Stimulated activated CD4-positive, alpha-beta T cell treated with anti-CD3 and anti-CD28 coated beads, Interleukin-4, amount 100 ng/mL, for 24 hours (primary cell): ENCODE measurements around the gene RIMS1.
"Not testable (repeated sequence)": the region's sequence is repeated elsewhere in the genome, so short reads cannot be mapped to it uniquely, and the experiment has no call there.

Experiments
- DNase-seq: peaks from one replicate; pipeline ENCODE4 v3.0.0-alpha.2; 2020

Gene RIMS1

GRCh38 chr6:72246926-72247325, 360.6 kb downstream of the RIMS1 start:
- DNase-seq = no peak

GRCh38 chr6:72248621-72249020, 362.3 kb downstream of the RIMS1 start:
- no peak for DNase-seq

- no peak for DNase-seq
These were observed 364.3 kb downstream of the RIMS1 start for GRCh38 chr6:72250664-72251063.

- no peak for DNase-seq
These were observed 374.1 kb downstream of the RIMS1 start for GRCh38 chr6:72260489-72260888.

- no peak for DNase-seq
These were observed 375.2 kb downstream of the RIMS1 start for GRCh38 chr6:72261554-72261953.

GRCh38 chr6:72262254-72262653, 375.9 kb downstream of the RIMS1 start:
- DNase-seq = no peak

GRCh38 chr6:72267470-72267869, 381.1 kb downstream of the RIMS1 start:
- DNase-seq = no peak

- DNase-seq = no peak
These were observed 385.2 kb downstream of the RIMS1 start for GRCh38 chr6:72271531-72271930.

- DNase-seq = no peak
These were observed 386.6 kb downstream of the RIMS1 start for GRCh38 chr6:72272958-72273357.

GRCh38 chr6:72275888-72276287, 389.5 kb downstream of the RIMS1 start:
- no peak for DNase-seq

- DNase-seq = no peak
These were observed 395.9 kb downstream of the RIMS1 start for GRCh38 chr6:72282201-72282600.

- DNase-seq = no peak
These were observed 397.2 kb downstream of the RIMS1 start for GRCh38 chr6:72283571-72283970.

GRCh38 chr6:72286911-72287311, 400.6 kb downstream of the RIMS1 start:
- no peak for DNase-seq

- no peak for DNase-seq
These were observed 401.5 kb downstream of the RIMS1 start for GRCh38 chr6:72287801-72288200.

- DNase-seq = no peak
These were observed 402.2 kb downstream of the RIMS1 start for GRCh38 chr6:72288592-72288991.

- no peak for DNase-seq
These were observed 404.3 kb downstream of the RIMS1 start for GRCh38 chr6:72290620-72291019.

- no peak for DNase-seq
These were observed 410.0 kb downstream of the RIMS1 start for GRCh38 chr6:72296375-72296774.

- no peak for DNase-seq
These were observed 419.6 kb downstream of the RIMS1 start for GRCh38 chr6:72305971-72306370.

GRCh38 chr6:72316675-72317380, 430.5 kb downstream of the RIMS1 start:
- DNase-seq = no peak

GRCh38 chr6:72321788-72322187, 435.4 kb downstream of the RIMS1 start:
- no peak for DNase-seq

- no peak for DNase-seq
These were observed 436.4 kb downstream of the RIMS1 start for GRCh38 chr6:72322771-72323170.

GRCh38 chr6:72324591-72324990, 438.2 kb downstream of the RIMS1 start:
- DNase-seq = no peak

GRCh38 chr6:72328775-72329174, 442.4 kb downstream of the RIMS1 start:
- no peak for DNase-seq

- DNase-seq = not testable (repeated sequence)
These were observed 448.9 kb downstream of the RIMS1 start for GRCh38 chr6:72335203-72335602.

- no peak for DNase-seq
These were observed 462.6 kb downstream of the RIMS1 start for GRCh38 chr6:72348926-72349325.
